K562 (cell line): ENCODE data around the gene AMOTL1. TPM values are rescaled to one million over a fixed set of nuclear protein-coding genes. Genes with fewer than 3 reads are reported as not detected.

Experiments used
- CTBP1 ChIP-seq: fragments of 450-650 bp; IDR thresholded peaks from 2 replicates; pipeline ENCODE4 v1.6.1; 2016; ENCODE audit warnings: borderline replicate concordance
- FOS ChIP-seq: IDR thresholded peaks from 3 replicates; pipeline ENCODE4 v1.6.1; 2011; ENCODE audit not compliant: insufficient read length; ENCODE audit errors: extremely low read depth
- FOXP1 ChIP-seq: sonication (generic); formaldehyde crosslinking; IDR thresholded peaks from 2 replicates; pipeline ENCODE4 v1.8.0; 2022; ENCODE audit warnings: mild to moderate bottlenecking, missing genetic modification reagents
- JUND ChIP-seq, 2 experiments: IDR thresholded peaks; 2 replicates in 1 of 2; 3 replicates in 1 of 2; pipeline ENCODE4 v1.6.1; 2011; ENCODE audit warnings: borderline replicate concordance in 2 of 2, low read depth in 2 of 2, low read length in 2 of 2, improper control_type of control experiment in 1 of 2, missing biosample characterization in 1 of 2, missing genetic modification characterization in 1 of 2, missing genetic modification reagents in 1 of 2
- KDM1A ChIP-seq, 2 experiments: fragments of 450-650 bp; IDR thresholded peaks; 2 replicates each; pipeline ENCODE4 v1.6.1; 2016; ENCODE audit warnings: mild to moderate bottlenecking in 2 of 2
- MAZ ChIP-seq, 2 experiments: fragments of 450-650 bp in 1 of 2; sonication (generic) in 1 of 2; formaldehyde crosslinking; IDR thresholded peaks in 1 of 2; conservative IDR thresholded peaks in 1 of 2; 2 replicates each; pipeline versions ENCODE4 v1.4.0 to v1.5.0; 2020; ENCODE audit warnings: mild to moderate bottlenecking in 1 of 2, missing genetic modification reagents in 1 of 2
- MTA3 ChIP-seq: fragments of 450-650 bp; formaldehyde crosslinking; IDR thresholded peaks from 2 replicates; pipeline ENCODE4 v1.6.1; 2017; ENCODE audit warnings: mild to moderate bottlenecking, borderline replicate concordance
- MYBL2 ChIP-seq, 2 experiments: fragments of 450-650 bp in 1 of 2; sonication (generic) in 1 of 2; formaldehyde crosslinking in 1 of 2; IDR thresholded peaks; 2 replicates each; pipeline versions ENCODE4 v1.6.1 to v1.8.1; 2017 to 2022; ENCODE audit warnings: borderline replicate concordance in 1 of 2, inconsistent platforms in 1 of 2, low read depth in 1 of 2, mild to moderate bottlenecking in 1 of 2, missing genetic modification reagents in 1 of 2, moderate library complexity in 1 of 2
- NFRKB ChIP-seq: fragments of 450-650 bp; IDR thresholded peaks from 2 replicates; pipeline ENCODE4 v1.6.1; 2016; ENCODE audit warnings: low read depth
- RBM17 ChIP-seq: fragments of 200-400 bp; formaldehyde crosslinking; IDR thresholded peaks from 2 replicates; pipeline ENCODE4 v1.6.1; 2017; ENCODE audit warnings: low read depth, mild to moderate bottlenecking, low read length, borderline replicate concordance
- RBM39 ChIP-seq: fragments of 200-400 bp; formaldehyde crosslinking; optimal IDR thresholded peaks from 2 replicates; pipeline ENCODE3; 2018; ENCODE audit warnings: low read depth, low read length
- RCOR1 ChIP-seq, 2 experiments: IDR thresholded peaks; 2 replicates each; pipeline ENCODE4 v1.6.1; 2012; ENCODE audit warnings: low read depth in 2 of 2, low read length in 2 of 2, borderline replicate concordance in 1 of 2, improper control_type of control experiment in 1 of 2
- SIN3B ChIP-seq: fragments of 450-650 bp; IDR thresholded peaks from 2 replicates; pipeline ENCODE4 v1.6.1; 2017; ENCODE audit warnings: low read depth, mild to moderate bottlenecking, moderate library complexity
- TEAD4 ChIP-seq, 2 experiments: sonication (generic) in 1 of 2; formaldehyde crosslinking in 1 of 2; IDR thresholded peaks; 2 replicates each; pipeline versions ENCODE4 v1.6.1 to v1.8.0; 2012 to 2022; ENCODE audit warnings: borderline replicate concordance in 1 of 2, inconsistent platforms in 1 of 2, low read length in 1 of 2, mild to moderate bottlenecking in 1 of 2, missing genetic modification reagents in 1 of 2
- TOE1 ChIP-seq, 2 experiments: fragments of 450-650 bp in 1 of 2; sonication (generic) in 1 of 2; formaldehyde crosslinking in 1 of 2; IDR thresholded peaks; 2 replicates each; pipeline versions ENCODE4 v1.7.1 to v1.8.0; 2016 to 2022; ENCODE audit warnings: borderline replicate concordance in 2 of 2, mild to moderate bottlenecking in 2 of 2, antibody characterized with exemption in 1 of 2, inconsistent platforms in 1 of 2, low read depth in 1 of 2, missing genetic modification reagents in 1 of 2, moderate library complexity in 1 of 2
- ZBTB17 ChIP-seq: fragments of 450-650 bp; formaldehyde crosslinking; IDR thresholded peaks from 2 replicates; pipeline ENCODE4 v1.4.0; 2020; ENCODE audit warnings: mild to moderate bottlenecking
- ZNF551 ChIP-seq: fragments of 250-450 bp; sonication (Bioruptor Pico); IDR thresholded peaks from 2 replicates; pipeline ENCODE4 v1.5.0; 2021; ENCODE audit warnings: mild to moderate bottlenecking, moderate library complexity
- polyA plus RNA-seq, 8 experiments: library from polyadenylated mRNA; depleted of rRNA in 4 of 8; stranded (reverse) in 5 of 8; unstranded in 3 of 8; fragments of >200 nt; fragmentation: Nextera tagmentation in 2 of 8; fragmentation: Illumina TruSeq in 1 of 8; extraction: Ambion mirVana in 2 of 8; extraction: Trizol in 1 of 8; gene quantifications; 2 replicates each; pipeline versions ENCODE4 v1.2.1 to v1.2.3, GENCODE V29; 2011 to 2014; ENCODE audit warnings: inconsistent platforms in 1 of 8, missing spikeins in 1 of 8
- total RNA-seq, 7 experiments: library from RNA; depleted of rRNA in 6 of 7; stranded (reverse); fragments of >200 nt in 6 of 7; fragmentation: Illumina TruSeq in 2 of 7; extraction: Trizol in 2 of 7; gene quantifications; 2 replicates each; pipeline versions ENCODE4 v1.2.1 to v1.2.3, GENCODE V29; 2011 to 2021; ENCODE audit warnings: low replicate concordance in 1 of 7
- TF ChIP-seq, protein P1 (sequence below), 2 experiments: IDR thresholded peaks in 1 of 2; conservative IDR thresholded peaks in 1 of 2; 2 replicates each; pipeline ENCODE4 v1.6.1; 2016; ENCODE audit warnings: low read depth in 2 of 2, mild to moderate bottlenecking in 1 of 2, missing compliant biosample characterization in 1 of 2, missing genetic modification characterization in 1 of 2, moderate library complexity in 1 of 2
- TF ChIP-seq, protein P2 (sequence below): sonication (generic); formaldehyde crosslinking; IDR thresholded peaks from 2 replicates; pipeline ENCODE4 v1.8.1; 2023; ENCODE audit warnings: mild to moderate bottlenecking, missing genetic modification reagents
- TF ChIP-seq, protein P3 (sequence below): fragments of 250-450 bp; sonication (Bioruptor Pico); IDR thresholded peaks from 2 replicates; pipeline ENCODE4 v1.4.0; 2020; ENCODE audit warnings: mild to moderate bottlenecking, moderate library complexity

AMOTL1 gene
- total and polyA plus RNA-seq, 9 of the 15 experiments (the other 6 are each of a cell fraction or from before 2014, with no cell fraction given), result 4.0 to 35.4 (median 14.0) TPM

GRCh38 chr11:94787801-94788200 lies 19.6 kb downstream of the AMOTL1 start (continued):
- TF ChIP-seq TOE1 (IDR thresholded peaks at IDR 0.05; ENCODE audit: borderline replicate concordance) (no peak), TOE1 (CRISPR knock-in tag; IDR thresholded peaks at IDR 0.05; ENCODE audit: borderline replicate concordance, low read depth) (no peak), KDM1A (IDR thresholded peaks at IDR 0.05) (no peak), MYBL2 (IDR thresholded peaks at IDR 0.05; ENCODE audit: low read depth) (no peak), MYBL2 (CRISPR knock-in tag; IDR thresholded peaks at IDR 0.05; ENCODE audit: borderline replicate concordance) (no peak), JUND (IDR thresholded peaks at IDR 0.05; ENCODE audit: borderline replicate concordance, low read depth, low read length) (peak; percentile 65), JUND (tag; IDR thresholded peaks at IDR 0.05; ENCODE audit: borderline replicate concordance, low read depth, low read length) (peak; percentile 76; the same call in 2 of the 3 replicates), NFRKB (no peak), RBM39 (no peak), ZNF551 (CRISPR knock-in tag) (no peak), RBM17 (no peak), MAZ (CRISPR knock-in tag; conservative IDR thresholded peaks at IDR 0.05 in 1 of 2, IDR thresholded peaks at IDR 0.05 in 1 of 2) (no peak), FOXP1 (CRISPR knock-in tag) (no peak), MTA3 (no peak), CTBP1 (peak; percentile 75), ZBTB17 (CRISPR knock-in tag) (no peak), FOS (no peak), RCOR1 (IDR thresholded peaks at IDR 0.05; ENCODE audit: borderline replicate concordance in 1 of 2, low read depth in 2 of 2, low read length in 2 of 2) (0 out of 4 replicates have a peak, but pooled peaks of 1 of the 2 experiments have one; percentile 16), SIN3B (no peak), TEAD4 (IDR thresholded peaks at IDR 0.05; ENCODE audit: low read length) (no peak), TEAD4 (CRISPR knock-in tag; IDR thresholded peaks at IDR 0.05; ENCODE audit: borderline replicate concordance) (no peak)
- TF ChIP-seq, protein P1, sequence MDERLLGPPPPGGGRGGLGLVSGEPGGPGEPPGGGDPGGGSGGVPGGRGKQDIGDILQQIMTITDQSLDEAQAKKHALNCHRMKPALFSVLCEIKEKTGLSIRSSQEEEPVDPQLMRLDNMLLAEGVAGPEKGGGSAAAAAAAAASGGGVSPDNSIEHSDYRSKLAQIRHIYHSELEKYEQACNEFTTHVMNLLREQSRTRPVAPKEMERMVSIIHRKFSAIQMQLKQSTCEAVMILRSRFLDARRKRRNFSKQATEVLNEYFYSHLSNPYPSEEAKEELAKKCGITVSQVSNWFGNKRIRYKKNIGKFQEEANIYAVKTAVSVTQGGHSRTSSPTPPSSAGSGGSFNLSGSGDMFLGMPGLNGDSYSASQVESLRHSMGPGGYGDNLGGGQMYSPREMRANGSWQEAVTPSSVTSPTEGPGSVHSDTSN (CRISPR knock-in tag; IDR thresholded peaks at IDR 0.05; ENCODE audit: low read depth), result no peak
- TF ChIP-seq, protein P1 (tag; conservative IDR thresholded peaks at IDR 0.05; ENCODE audit: low read depth), result no peak
- TF ChIP-seq, protein P2, sequence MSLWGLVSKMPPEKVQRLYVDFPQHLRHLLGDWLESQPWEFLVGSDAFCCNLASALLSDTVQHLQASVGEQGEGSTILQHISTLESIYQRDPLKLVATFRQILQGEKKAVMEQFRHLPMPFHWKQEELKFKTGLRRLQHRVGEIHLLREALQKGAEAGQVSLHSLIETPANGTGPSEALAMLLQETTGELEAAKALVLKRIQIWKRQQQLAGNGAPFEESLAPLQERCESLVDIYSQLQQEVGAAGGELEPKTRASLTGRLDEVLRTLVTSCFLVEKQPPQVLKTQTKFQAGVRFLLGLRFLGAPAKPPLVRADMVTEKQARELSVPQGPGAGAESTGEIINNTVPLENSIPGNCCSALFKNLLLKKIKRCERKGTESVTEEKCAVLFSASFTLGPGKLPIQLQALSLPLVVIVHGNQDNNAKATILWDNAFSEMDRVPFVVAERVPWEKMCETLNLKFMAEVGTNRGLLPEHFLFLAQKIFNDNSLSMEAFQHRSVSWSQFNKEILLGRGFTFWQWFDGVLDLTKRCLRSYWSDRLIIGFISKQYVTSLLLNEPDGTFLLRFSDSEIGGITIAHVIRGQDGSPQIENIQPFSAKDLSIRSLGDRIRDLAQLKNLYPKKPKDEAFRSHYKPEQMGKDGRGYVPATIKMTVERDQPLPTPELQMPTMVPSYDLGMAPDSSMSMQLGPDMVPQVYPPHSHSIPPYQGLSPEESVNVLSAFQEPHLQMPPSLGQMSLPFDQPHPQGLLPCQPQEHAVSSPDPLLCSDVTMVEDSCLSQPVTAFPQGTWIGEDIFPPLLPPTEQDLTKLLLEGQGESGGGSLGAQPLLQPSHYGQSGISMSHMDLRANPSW (CRISPR knock-in tag), result no peak
- TF ChIP-seq, protein P3, sequence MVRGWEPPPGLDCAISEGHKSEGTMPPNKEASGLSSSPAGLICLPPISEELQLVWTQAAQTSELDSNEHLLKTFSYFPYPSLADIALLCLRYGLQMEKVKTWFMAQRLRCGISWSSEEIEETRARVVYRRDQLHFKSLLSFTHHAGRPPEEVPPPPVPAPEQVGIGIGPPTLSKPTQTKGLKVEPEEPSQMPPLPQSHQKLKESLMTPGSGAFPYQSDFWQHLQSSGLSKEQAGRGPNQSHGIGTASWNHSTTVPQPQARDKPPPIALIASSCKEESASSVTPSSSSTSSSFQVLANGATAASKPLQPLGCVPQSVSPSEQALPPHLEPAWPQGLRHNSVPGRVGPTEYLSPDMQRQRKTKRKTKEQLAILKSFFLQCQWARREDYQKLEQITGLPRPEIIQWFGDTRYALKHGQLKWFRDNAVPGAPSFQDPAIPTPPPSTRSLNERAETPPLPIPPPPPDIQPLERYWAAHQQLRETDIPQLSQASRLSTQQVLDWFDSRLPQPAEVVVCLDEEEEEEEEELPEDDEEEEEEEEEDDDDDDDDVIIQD (CRISPR knock-in tag), result no peak
